GM19193 (cell line): ENCODE results near the gene RHNO1.

Source experiments
- POLR2A ChIP-seq: IDR thresholded peaks from 4 replicates; pipeline ENCODE4 v1.6.1; 2011; ENCODE audit not compliant: insufficient read depth, insufficient read length; ENCODE audit errors: extremely low read depth

RHNO1 gene

DNA sequence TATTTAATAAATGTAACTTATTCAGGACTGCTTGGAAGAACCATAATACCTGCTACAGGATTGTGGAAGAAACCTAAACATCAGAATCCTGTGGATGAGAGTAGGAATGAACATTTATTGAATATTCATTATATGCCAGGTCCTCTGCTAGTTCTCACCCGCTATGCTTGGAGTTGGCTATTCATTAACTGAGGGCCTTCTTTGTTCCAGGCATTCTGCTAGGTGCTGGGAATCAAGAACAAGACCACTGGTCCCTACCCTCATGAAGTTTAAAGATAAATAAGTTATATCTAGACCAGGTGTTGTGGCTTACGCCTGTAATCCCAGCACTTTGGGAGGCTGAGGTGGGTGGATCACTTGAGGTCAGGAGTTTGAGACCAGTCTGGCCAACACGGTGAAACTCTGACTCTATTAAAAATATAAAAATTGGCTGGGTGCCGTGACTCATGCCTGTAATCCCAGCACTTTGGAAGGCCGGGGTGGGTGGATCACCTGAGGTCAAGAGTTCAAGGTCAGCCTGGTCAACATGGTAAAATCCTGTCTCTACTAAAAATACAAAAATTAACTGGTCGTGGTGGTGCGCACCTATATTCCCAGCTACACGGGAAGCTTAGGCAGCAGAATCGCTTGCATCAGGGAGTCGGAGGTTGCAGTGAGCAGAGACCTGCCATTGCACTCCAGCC is 9.9 kb downstream of the RHNO1 start:
- no peak for TF ChIP-seq POLR2A

- no peak for TF ChIP-seq POLR2A
Observed at GRCh38 chr12:2890001-2890387, 13.0 kb downstream of the RHNO1 start.

GRCh38 chr12:2890388-2891239 is 13.6 kb downstream of the RHNO1 start, which contains the start of gene TULP3:
TSS of gene TULP3 (plus strand) at chr12:2890891. CDS start at chr12:2890948, 57 bp downstream.
- TF ChIP-seq POLR2A, result peak; percentile 72

DNA sequence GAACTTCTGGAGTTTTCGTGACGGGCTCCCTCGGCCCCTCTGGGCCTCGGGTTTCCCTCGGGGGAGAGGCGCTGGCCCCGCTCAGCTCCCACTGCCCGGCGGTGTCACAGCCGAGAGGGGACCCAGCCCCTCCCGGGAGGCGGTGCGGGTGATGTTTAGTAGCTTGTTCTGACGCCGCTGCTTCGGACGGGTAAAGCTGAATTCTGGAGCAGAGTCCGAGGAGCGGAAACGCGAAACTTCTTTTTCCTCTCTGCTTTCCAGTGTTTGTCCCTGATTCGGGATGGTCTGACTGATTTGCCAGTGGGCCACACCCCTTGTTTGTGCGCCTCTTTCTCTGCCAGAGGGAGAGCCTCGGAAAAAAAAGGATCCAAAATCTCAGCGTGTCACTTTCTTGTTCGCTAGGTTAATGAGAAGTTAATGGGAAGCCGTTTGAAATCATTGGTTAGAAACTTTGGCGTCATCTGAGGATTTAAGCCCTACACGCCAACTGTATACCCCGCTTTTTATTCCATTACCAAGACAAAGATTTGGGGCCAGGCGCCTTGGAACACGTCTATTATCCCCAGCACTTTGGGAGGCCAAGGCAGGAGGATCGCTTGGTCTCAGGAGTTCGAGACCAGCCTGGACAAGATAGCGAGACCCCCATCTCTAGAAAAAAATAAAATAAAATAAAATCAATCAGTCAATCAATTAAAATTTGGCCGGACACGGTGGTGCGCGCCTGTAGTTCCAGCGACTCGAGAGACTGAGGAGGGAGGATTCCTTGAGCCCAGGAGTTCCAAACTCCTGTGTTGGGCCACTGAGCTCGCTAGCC is 14.4 kb downstream of the RHNO1 start:
- no peak for TF ChIP-seq POLR2A

- TF ChIP-seq POLR2A, result no peak
Observed at GRCh38 chr12:2892246-2892645, 15.2 kb downstream of the RHNO1 start.

- no peak for TF ChIP-seq POLR2A
Observed at GRCh38 chr12:2893007-2893406, 16.0 kb downstream of the RHNO1 start.

GRCh38 chr12:2895051-2895451 is 18.0 kb downstream of the RHNO1 start:
- TF ChIP-seq POLR2A, result no peak

DNA sequence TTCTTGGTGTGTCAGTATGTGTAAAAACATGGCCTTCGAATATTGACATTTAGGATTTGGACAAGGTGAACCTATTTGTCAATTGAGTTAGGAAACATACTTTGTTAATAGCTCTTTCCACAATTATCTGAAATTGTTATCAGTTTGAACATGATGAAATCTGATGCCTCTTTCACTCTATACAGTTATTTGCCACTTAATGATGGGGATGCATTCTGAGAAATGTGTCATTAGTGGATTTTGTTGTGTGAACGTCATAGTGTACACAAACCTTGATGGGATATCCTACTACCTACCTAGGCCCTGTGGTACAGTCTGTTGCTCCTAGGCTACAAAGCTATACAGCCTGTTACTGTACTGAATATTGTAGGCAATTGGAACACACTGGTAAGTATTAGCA is 18.5 kb downstream of the RHNO1 start:
- TF ChIP-seq POLR2A, result no peak

DNA sequence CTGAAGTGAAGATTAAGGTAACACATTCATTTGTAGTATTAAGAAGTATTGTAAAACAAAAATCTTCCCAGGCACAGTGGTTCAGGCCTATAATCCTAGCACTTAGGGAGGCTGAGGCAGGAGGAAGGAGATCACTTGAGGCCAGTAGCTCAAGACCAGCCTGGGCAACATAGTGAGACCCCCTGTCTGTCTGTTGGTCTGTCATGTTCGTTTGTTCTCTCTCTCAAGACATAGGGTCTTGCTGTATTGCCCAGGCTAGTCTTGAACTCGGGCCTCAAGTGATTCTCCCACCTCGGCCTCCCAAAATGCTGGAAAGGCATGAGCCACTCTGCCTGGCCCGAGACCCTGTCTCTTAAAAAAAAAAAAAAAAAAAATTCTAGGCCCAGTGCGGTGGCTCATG is 20.4 kb downstream of the RHNO1 start:
- TF ChIP-seq POLR2A, result no peak

DNA sequence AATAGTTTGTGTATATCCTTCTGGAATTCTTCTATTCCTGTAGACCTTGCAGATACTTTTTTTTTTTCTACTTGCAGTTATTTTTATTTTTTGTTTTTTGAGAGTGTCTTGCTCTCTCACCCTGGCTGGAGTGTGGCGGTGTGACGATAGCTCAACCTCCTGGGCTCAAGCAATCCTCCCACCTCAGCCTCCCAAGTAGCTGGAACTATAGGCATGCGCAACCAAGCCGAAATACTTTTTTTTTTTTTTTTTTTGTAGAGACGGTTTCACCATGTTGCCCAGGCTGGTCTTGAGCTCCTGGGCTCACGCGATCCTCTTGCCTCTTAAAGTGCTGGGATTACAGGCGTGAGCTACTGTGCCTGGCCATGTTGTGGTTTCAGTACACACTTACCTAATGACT is 23.6 kb downstream of the RHNO1 start:
- no peak for TF ChIP-seq POLR2A

DNA sequence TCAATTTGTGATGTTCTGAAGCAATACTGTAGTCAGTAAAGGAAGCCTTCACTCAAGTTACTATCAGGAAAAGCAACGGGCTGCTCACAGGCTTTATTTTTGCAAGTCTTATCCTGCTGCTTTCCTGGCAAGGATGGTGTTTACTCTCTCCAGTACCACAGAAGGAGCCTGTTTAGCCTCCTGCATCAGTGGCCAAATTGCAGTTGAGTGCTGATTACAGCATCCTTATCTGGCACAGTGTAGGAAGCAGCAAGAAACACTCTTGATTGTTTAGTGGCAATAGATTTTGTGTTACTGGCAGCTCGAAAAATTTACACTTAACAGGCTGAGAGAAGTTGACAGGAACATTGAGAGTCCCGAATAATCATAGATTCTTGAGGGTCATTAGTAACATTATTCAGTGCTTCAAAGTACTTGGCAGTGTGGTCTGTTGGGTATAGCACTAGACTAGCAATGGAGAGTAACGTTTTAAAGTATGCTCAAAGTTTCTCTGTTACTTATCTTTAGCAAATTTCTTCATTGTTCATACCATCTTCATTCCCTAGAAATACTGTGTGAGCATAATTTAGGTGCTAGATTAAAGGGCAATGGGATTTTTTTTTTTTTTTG is 25.4 kb downstream of the RHNO1 start:
- no peak for TF ChIP-seq POLR2A

DNA sequence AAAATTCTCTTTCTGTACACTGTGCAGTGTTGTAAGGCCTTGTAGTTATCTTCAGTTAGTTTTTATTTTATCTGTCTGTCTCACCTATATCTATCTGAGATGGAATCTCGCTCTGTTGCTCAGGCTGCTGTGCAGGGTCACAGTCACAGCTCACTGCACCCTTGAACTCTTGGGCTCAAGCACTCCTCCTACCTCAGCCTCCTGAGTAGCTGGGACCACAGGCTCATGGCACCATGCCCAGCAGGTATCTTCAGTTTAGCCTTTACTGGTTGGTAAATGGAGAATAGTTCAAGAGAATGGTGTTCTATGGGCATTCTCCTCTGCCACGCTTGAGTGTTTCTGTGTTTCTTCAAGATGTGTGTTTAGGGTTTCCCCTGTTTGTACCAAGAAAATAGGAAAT is 27.2 kb downstream of the RHNO1 start:
- TF ChIP-seq POLR2A, result no peak

DNA sequence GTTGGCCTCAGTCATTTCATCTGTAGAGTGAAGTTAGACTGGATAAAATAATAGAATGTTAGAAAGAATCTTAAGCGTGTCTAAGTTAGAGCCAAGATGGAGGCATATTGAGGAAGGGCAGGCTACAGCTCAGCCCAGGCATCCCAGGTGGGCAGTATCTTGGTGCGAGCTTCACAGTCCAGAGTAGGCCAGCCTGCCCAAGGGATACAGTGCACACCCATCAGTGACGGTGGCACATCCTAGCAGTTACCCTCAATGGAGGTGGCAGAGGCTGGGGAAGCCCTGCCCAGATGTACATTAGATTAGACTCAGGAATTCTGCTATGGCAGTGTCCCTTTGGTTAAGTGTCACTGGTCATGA is 35.2 kb downstream of the RHNO1 start:
- TF ChIP-seq POLR2A, result no peak

- TF ChIP-seq POLR2A, result no peak
Observed at GRCh38 chr12:2919249-2919648, 42.2 kb downstream of the RHNO1 start.

- no peak for TF ChIP-seq POLR2A
Observed at GRCh38 chr12:2922329-2922728, 45.3 kb downstream of the RHNO1 start.
